ENCODE measurements around the gene CFAP20DC. TPM values are rescaled to one million over a fixed set of nuclear protein-coding genes. Genes with fewer than 3 reads are reported as not detected.

The CFAP20DC gene
- total RNA-seq, 1 experiment from 2014 or later: 4.5 TPM

- Histone ChIP-seq H4K8ac (replicated peaks; ENCODE audit: insufficient read length, low read depth, low read length) (no peak overlapping the region), H3K23ac (ENCODE audit: insufficient read length, low read depth, low read length) (no peak overlapping the region), H4K5ac (ENCODE audit: insufficient read length, low read depth, low read length) (no peak overlapping the region), H3K4ac (ENCODE audit: low read depth, low read length) (no peak overlapping the region), H2BK5ac (ENCODE audit: insufficient read length, low read length) (no peak overlapping the region), H3K56ac (ENCODE audit: insufficient read length, low read depth, low read length) (no peak overlapping the region), H3K27ac (ENCODE audit: insufficient read length, low read depth, low read length) (no peak overlapping the region), H3K23me2 (ENCODE audit: insufficient read length, low read depth, low read length, poor library complexity, severe bottlenecking) (no peaks in the 10 kb centered on the region), H2BK120ac (ENCODE audit: low read depth, low read length, poor library complexity, severe bottlenecking) (no peak overlapping the region), H3K79me2 (ENCODE audit: insufficient read depth, low read length) (no peaks in the 10 kb centered on the region), H3K4me1 (ENCODE audit: insufficient read depth, low read length) (no peaks in the 10 kb centered on the region), H2BK15ac (ENCODE audit: low read depth, low read length) (no peak overlapping the region), H3K14ac (ENCODE audit: insufficient read depth, low read length) (no peak overlapping the region), H2BK20ac (ENCODE audit: low read depth, low read length, poor library complexity, severe bottlenecking) (no peak overlapping the region), H3K79me1 (ENCODE audit: insufficient read depth, low read depth, low read length, poor library complexity, severe bottlenecking) (no peaks in the 10 kb centered on the region), H3K18ac (ENCODE audit: insufficient read length, low read depth, low read length) (no peak overlapping the region), H3K9ac (ENCODE audit: extremely low read depth, insufficient read length, low read length) (no peak overlapping the region), H2AFZ (ENCODE audit: low read length) (no peak overlapping the region), H3K9me3 (ENCODE audit: control insufficient read depth, low read depth, low read length) (no peaks in the 10 kb centered on the region), H4K20me1 (ENCODE audit: control insufficient read depth, insufficient read depth, insufficient read length) (no peaks in the 10 kb centered on the region), H3K4me2 (ENCODE audit: insufficient read depth, insufficient read length, low read length) (no peak overlapping the region), H2BK12ac (ENCODE audit: insufficient read length, low read depth, low read length) (no peak overlapping the region), H3T11ph (ENCODE audit: low read length) (no peak overlapping the region), H2AK5ac (ENCODE audit: insufficient read length, low read length) (no peak overlapping the region), H3K27me3 (ENCODE audit: insufficient read depth, low read length) (no peaks in the 10 kb centered on the region), H4K91ac (ENCODE audit: insufficient read length, low read depth, low read length) (no peak overlapping the region)
- H3K36me3 Mint-ChIP-seq (ENCODE audit: insufficient read depth in 1 of 3, low read depth in 3 of 3): peaks cover 10 to 17% (median 10%) of the 10 kb centered on the region in 3 experiments; a peak in 6 of 7 replicates
- H3K27me3 Mint-ChIP-seq (ENCODE audit: low read depth): no peaks in the 10 kb centered on the region
- no peak overlapping the region; a peak in 1 of 7 replicates for H3K27ac Mint-ChIP-seq
- no peaks in the 10 kb centered on the region for H3K4me1 Mint-ChIP-seq
- peaks cover 14 to 17% of the 10 kb centered on the region in 2 experiments; a peak in 4 of 5 replicates for H3K9me3 Mint-ChIP-seq
- no peak overlapping the region for H3K4me3 Mint-ChIP-seq
- DNase-seq: no peak
- WGBS (ENCODE audit: extremely low coverage, insufficient read length, low lambda C conversion rate): no CpG with 5 or more reads among the region's 2 CpGs
- TF ChIP-seq CTCF (conservative IDR thresholded peaks at IDR 0.05): no peak
Observed at GRCh38 chr3:58888087-58888486, 161.7 kb downstream of the CFAP20DC start.
